ENCODE measurements around the gene FAIM2. TPM values are rescaled to one million over a fixed set of nuclear protein-coding genes. Genes with fewer than 3 reads are reported as not detected.

The FAIM2 gene
- total RNA-seq, 4 donors from 2014 or later = 0.38 to 0.65 (median 0.56) TPM; not detected in 1

GRCh38 chr12:49887536-49888401, 15.9 kb downstream of the FAIM2 start:
- Histone ChIP-seq H3K4me3 (no peak overlapping the region), H3K36me3 (no peaks in the 10 kb centered on the region), H3K4me1 (no peaks in the 10 kb centered on the region), H3K9me3 (no peaks in the 10 kb centered on the region), H3K27me3 (no peaks in the 10 kb centered on the region), H3K27ac (peak overlapping the region; percentile 28)
- 78% methylated on average over 6 of the region's 15 CpGs for WGBS
- TF ChIP-seq EP300 (IDR thresholded peaks at IDR 0.05) (no peak), POLR2A (IDR thresholded peaks at IDR 0.05) (no peak), POLR2AphosphoS5 (IDR thresholded peaks at IDR 0.05) (no peak), CTCF (IDR thresholded peaks at IDR 0.05) (no peak)
- no peak for DNase-seq (ENCODE audit: low spot score in 2 of 2)

GRCh38 chr12:49887091-49887490, 16.6 kb downstream of the FAIM2 start:
- Histone ChIP-seq H3K27me3 (no peaks in the 10 kb centered on the region), H3K9me3 (no peaks in the 10 kb centered on the region), H3K36me3 (no peaks in the 10 kb centered on the region), H3K4me1 (no peaks in the 10 kb centered on the region), H3K4me3 (no peak overlapping the region), H3K27ac (peak overlapping the region; percentile 28)
- DNase-seq (ENCODE audit: low spot score in 2 of 2) = no peak
- no peak for TF ChIP-seq CTCF (IDR thresholded peaks at IDR 0.05)
- TF ChIP-seq POLR2AphosphoS5 (IDR thresholded peaks at IDR 0.05) = no peak
- no peak for TF ChIP-seq POLR2A (IDR thresholded peaks at IDR 0.05)
- TF ChIP-seq EP300 (IDR thresholded peaks at IDR 0.05) = no peak
- 74% methylated on average over 9 of the region's 9 CpGs for WGBS

GRCh38 chr12:49885663-49886461, 17.8 kb downstream of the FAIM2 start:
- H3K36me3 ChIP-seq = no peaks in the 10 kb centered on the region
- no peak overlapping the region for H3K27ac ChIP-seq
- TF ChIP-seq CTCF (IDR thresholded peaks at IDR 0.05) = no peak
- TF ChIP-seq POLR2AphosphoS5 (IDR thresholded peaks at IDR 0.05) = no peak
- no peak for TF ChIP-seq EP300 (IDR thresholded peaks at IDR 0.05)
- TF ChIP-seq POLR2A (IDR thresholded peaks at IDR 0.05) = no peak
- H3K9me3 ChIP-seq = no peaks in the 10 kb centered on the region
- H3K4me3 ChIP-seq = no peak overlapping the region
- 71% methylated on average over 16 of the region's 16 CpGs for WGBS
- no peak for DNase-seq (ENCODE audit: low spot score in 2 of 2)
- no peaks in the 10 kb centered on the region for H3K4me1 ChIP-seq
- no peaks in the 10 kb centered on the region for H3K27me3 ChIP-seq

GRCh38 chr12:49885118-49885517, 18.6 kb downstream of the FAIM2 start:
- Histone ChIP-seq H3K27me3 (no peaks in the 10 kb centered on the region), H3K36me3 (no peaks in the 10 kb centered on the region), H3K9me3 (no peaks in the 10 kb centered on the region), H3K27ac (no peak overlapping the region), H3K4me1 (no peaks in the 10 kb centered on the region), H3K4me3 (no peak overlapping the region)
- WGBS = 60% methylated on average over 6 of the region's 6 CpGs
- TF ChIP-seq POLR2A (IDR thresholded peaks at IDR 0.05) (no peak), POLR2AphosphoS5 (IDR thresholded peaks at IDR 0.05) (no peak), EP300 (IDR thresholded peaks at IDR 0.05) (no peak), CTCF (IDR thresholded peaks at IDR 0.05) (no peak)
- no peak for DNase-seq (ENCODE audit: low spot score in 2 of 2)
